ENCODE measurements around the gene DGCR2.

DNA sequence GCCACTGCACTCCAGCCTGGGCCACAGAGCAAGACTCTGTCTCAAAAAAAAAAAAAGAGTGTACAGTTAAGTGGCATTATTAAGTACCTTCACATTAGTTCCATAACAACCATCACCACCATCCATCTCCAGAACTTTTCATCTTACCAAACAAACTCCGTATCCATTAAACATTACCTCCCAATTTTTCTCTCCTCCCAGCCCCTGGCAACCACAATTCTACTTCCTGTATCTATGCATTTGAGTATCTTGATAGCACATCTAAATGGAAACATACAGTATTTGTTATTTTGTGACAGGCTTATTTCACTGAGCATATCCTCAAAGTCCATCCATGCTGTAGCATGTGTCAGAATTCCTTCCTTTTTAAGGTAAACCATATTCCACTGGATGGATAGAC, 46.8 kb downstream of the DGCR2 start:
- TF ChIP-seq, protein P1, sequence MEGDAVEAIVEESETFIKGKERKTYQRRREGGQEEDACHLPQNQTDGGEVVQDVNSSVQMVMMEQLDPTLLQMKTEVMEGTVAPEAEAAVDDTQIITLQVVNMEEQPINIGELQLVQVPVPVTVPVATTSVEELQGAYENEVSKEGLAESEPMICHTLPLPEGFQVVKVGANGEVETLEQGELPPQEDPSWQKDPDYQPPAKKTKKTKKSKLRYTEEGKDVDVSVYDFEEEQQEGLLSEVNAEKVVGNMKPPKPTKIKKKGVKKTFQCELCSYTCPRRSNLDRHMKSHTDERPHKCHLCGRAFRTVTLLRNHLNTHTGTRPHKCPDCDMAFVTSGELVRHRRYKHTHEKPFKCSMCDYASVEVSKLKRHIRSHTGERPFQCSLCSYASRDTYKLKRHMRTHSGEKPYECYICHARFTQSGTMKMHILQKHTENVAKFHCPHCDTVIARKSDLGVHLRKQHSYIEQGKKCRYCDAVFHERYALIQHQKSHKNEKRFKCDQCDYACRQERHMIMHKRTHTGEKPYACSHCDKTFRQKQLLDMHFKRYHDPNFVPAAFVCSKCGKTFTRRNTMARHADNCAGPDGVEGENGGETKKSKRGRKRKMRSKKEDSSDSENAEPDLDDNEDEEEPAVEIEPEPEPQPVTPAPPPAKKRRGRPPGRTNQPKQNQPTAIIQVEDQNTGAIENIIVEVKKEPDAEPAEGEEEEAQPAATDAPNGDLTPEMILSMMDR (IDR thresholded peaks at IDR 0.05 in 8 of 11, conservative IDR thresholded peaks at IDR 0.05 in 3 of 11) = no peak
- TF ChIP-seq POLR2AphosphoS5 (IDR thresholded peaks at IDR 0.05) = no peak

Data from spleen (tissue), 7 donors.